HG03025 (cell line): ENCODE data around the gene IFI27L1.
A peak's percentile ranks its signal among the peaks of the same experiment; 100 is the strongest.

Experiments
- ATAC-seq: cut with Tn5 transposase; IDR thresholded peaks from one replicate; pipeline ENCODE4 v1.9.1; 2021; ENCODE audit warnings: mild to moderate bottlenecking, moderate library complexity; ENCODE audit not compliant: unreplicated experiment, low FRiP score

IFI27L1 gene

DNA sequence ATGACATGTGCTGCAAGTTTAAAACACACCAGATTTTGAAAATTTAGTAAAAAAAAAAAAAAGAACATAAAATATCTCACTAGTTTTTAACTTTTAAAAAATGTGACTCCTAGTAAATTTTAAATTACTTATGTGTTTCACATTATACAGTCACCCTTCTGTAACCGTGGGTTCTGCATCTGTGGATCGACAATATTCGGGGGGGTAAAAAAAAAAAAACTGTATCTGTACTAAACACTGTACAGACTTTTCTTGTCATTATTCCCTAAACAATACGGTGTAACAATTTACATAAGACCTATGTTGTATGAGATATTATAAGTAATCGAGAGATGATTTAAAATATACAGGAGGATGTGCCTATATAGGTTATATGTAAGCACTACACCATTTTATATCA lies 3.3 kb upstream of the IFI27L1 start:
- no peak for ATAC-seq

DNA sequence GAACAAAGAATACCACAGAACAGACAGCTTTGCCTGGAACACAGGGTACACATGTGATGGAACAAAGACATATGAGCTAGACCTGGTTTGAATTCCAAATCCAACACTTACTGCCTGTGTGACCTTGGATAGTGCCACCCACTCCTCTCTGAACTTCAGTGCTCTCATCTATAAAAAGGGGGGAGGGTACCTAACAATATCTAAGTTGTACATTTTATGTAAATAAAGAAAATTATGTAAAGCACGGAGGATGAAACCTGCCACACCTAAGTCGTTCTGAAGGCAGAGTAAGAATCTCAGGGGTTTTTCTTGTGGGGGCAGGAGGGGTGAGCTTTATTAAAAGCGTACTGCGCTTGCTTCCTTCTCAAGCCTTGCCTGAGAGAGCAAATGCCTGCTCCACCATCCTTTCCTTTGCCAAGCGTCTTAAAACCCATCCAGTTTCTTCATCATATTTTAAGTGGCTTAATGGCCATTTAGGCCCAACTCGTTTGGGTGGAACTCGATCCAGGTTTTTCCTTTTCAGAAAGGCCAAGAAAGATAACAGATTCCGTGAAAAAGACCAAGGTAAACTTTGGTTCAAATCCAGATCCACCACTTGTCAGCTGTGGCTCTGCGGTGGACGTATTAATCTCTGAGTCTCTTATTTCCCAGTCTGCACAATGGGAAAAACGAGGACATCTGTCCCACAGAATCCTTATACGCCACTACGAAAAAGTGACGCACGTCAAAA lies 1.1 kb upstream of the IFI27L1 start:
- no peak for ATAC-seq

DNA sequence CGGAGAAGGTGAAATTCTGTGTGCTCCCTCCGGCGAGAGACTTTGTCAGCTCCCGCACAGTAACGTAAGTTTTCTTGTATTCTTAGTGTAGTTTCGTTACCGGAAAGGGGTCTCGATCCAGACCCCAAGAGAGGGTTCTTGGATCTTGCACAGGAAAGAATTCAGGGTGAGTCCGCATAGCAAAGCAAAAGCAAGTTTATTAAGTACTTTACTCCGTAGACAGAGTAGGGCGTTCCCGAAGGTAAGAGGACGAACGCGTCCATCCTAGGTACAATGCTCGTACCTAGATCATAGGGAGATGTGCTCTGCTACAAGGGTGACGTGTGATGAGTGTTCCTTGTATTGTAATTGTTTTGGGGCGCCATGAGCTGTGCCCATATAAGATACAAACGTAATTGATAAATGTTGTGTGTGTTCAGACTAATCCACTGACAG lies 293 bp downstream of the IFI27L1 start:
- peak; percentile 22 for ATAC-seq

DNA sequence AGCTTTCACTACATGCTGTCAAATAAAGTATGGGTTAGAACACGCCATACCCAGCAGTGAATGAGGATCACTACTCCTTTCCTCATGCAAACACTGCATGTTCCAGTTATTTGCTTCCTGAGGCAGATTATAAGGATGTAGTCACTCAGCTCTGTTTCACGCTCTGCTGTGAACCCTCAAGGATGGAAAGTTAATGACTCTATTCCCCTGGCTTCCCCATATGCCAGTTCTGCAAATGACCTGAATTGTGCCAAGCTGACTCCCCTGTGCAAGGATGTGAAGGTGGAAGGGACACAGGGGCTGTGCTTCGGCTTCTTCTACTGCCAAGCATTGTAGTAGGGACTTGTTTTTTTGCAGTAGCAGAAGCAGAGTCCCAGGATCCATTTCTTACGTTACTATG lies 6.8 kb downstream of the IFI27L1 start:
- ATAC-seq = no peak

DNA sequence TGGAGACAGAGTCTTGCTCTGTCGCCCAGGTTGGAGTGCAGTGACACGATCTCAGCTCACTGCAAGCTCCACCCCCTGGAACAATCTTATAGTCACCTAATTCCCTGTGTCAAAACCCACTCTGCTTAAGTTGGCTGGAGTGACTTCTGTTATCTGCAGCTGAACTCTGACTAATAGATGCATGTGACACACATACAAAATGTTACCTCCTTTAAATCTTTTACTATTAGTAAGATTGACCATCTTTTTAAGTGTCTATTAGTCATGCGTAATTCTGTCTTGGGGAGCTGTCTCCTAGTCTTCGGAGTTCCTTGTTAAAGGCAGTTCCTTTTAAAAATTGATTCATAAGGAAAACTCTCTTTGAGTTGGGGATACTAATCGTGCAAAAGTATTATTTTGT lies 7.4 kb downstream of the IFI27L1 start:
- ATAC-seq = no peak

DNA sequence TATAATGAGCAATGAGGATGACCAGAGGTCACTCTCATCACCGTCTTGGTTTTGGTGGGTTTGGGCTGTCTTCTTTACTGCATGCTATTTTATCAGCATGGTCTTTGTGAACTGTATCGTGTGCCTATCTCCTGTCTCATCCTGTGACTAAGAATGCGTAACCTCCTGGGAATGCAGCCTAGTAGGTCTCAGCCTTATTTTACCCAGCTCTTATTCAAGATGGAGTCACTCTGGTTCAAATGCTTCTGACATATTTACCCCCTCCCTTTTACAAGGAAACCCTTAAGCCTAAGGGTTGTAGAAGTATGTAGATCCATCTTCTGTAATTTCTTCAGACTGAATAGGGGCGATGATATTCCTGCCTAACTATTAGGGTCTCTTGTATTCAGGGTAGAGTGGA lies 8.4 kb downstream of the IFI27L1 start:
- ATAC-seq = no peak

DNA sequence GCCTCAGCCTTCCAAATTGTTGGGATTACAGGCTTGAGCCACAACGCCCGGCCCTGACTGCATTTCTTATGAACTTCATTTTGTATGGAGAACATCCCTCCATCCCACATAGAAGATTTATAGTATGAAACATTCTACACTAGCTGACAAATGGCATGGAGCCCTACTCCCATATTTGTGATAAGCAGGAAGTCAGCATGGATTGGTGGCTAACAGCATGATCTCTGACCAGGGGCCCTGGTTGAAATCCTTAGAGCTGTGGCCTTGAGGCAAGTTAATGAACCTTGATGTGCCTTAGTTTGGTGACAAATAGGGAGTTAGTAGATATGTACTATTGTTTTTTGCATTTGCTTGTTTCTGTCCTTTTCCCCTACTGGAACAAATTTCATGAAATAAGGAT lies 12.3 kb downstream of the IFI27L1 start:
- no peak for ATAC-seq

DNA sequence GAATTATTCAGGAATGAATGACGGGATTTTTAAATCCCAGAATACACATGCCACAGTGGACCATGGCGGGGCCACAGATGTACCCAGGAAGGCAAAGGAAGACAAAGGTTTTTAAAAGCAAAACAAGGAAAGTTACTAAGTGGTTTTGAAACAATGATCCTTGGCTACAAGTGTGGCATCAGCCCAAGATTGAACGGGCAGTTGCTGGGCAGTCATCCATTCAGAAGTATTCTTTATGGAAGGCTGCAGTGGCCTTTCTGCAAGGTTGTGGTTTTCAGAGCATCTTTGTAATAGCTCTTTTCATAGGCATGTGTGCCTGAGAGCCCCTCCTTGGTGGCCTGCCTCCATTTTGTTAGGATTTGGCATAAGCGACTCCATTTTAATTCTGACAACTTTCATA lies 16.0 kb downstream of the IFI27L1 start:
- ATAC-seq = no peak

DNA sequence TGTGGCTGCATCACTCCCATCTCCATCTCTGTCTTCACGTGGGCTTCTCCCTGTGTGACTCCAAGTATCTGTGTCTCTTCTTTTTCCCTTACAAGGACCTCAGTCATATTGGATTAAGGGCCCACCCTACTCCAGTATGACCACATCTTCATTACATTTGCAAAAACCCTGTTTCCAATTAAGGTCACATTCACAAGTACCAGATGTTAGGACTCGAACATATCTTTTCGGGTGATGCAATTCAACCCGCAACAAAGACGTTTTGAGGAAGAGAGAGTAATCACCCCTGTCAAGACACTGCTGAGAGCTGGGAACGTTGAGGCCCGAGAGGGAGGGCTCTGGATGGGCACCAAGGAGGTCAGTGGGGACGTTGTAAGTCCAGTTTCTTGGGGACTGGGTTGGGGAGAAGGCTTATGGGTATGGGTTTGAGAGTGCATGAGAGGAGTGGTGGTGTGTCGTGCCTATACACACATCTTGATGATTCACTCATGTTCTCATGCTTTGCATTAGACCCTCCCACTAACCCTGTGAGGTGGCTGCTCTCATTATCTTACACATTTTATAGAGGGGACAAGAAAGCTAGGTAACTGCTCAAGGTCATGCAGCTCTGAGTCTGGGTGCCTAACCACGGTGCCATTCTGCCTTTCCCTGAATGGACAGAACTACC lies 17.3 kb downstream of the IFI27L1 start:
- no peak for ATAC-seq

DNA sequence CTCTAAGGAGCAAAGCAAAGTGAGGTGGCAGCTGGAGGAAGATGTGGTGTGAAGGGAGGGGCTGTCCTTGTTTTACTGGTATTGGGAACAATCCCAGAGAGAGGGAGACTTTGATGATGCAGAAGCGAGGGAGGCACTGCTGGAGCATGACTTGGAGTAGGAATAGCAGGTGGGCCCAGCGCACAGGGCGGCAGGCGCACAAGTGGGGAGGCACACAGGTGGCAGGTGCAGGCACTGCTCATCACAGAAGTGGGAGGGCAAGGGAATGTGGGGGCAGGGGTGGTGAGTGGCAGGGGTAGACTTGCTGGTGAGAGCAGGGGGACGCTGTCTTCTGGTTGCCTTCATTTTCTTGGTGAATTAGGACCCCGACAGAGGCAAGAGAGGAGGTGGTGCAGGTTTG lies 17.9 kb downstream of the IFI27L1 start:
- ATAC-seq = no peak

DNA sequence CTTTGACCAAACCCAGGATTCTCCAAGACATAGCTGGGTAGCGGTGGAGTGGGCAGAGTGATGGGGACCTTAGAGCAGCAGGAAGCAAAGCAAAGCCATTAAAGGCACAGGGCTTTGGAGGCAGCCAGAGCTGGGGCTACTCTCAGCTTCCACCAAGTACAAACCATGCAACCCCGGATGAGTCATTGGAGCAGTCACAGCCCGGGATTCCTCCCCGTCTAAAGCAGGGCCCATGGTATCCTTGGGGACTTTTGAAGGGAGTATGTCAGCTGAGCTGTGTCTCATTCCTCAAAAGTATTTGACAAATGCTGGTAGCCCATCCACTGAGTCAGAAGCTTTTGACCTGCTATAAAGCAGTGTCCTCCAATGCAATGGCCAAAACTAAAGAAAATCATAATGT lies 19.7 kb downstream of the IFI27L1 start:
- no peak for ATAC-seq

DNA sequence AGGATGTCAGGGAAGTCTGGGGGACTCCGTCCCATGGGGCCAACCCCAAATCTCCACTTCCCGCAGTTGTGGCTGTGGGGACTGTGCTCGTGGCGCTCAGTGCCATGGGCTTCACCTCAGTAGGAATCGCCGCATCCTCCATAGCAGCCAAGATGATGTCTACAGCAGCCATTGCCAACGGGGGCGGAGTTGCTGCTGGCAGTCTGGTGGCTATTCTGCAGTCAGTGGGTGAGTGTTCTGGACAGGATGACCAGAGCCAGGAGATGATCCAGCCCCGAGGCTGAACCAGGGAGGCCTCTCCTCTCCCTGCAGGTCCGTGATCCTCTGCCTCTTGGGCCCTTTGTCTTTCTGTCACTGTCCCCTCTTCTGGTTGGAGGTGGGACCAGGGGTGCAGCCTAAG lies 20.6 kb downstream of the IFI27L1 start:
- ATAC-seq = no peak

DNA sequence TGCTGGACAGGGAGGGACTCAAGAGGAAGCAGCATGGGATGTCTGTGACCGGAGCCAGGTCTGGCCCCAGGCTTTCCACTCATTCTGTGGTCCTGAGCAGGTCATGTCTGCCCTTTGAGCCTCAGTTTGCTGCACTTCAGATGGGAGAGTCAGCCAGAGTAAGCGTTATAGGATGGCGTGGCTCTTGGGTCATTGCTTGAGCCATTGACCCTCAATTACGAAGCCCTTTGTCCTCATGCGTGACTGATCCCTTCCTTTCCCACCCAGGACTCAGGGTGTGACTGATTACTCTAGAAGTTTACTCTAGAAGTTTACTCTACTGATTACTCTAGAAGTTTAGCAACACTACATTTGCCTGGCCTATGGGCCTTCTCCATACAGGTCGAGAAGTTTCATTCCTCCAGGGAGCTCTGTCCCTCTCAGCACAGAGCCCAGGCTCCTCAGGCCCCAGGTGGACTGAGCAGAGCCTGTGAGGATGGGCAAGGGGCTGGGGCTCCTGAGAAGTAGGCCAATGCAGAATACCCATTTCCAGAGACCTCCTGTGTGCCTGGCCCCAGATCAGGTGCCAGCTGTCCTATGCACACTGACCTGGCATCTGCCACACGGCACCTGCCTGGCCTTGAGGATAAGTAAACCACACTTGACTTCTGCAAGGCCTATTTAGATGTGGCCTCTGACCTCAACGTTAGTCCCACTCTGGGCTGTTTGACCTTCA lies 21.8 kb downstream of the IFI27L1 start:
- no peak for ATAC-seq

DNA sequence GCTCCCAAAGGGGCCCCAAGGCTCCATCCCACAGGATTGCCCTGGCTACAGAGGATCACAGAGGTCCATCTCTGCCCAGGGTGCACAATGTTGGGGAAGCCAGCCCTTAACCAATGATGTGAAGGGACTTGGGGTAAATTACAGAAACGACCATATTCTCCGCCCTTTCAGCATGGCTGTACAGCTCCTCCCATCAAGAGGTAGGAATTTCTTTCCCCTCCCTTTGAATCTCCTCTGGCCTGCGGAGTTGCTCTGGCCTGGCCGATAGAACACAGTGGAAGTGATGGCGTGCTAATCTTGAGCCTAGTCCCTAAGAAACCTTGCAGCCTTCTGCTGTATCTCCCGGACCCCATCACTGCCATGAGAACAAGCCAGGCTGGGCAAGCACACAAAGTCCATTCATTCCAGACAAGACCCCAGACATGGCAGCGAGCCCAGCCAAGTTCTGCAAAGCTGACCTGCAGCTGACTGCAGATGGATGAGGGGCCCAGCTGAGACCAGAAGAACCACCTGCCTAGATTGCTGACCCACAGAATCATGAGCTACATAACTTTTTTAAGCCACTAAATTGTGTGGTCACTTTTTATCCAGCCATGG lies 22.5 kb downstream of the IFI27L1 start:
- no peak for ATAC-seq

DNA sequence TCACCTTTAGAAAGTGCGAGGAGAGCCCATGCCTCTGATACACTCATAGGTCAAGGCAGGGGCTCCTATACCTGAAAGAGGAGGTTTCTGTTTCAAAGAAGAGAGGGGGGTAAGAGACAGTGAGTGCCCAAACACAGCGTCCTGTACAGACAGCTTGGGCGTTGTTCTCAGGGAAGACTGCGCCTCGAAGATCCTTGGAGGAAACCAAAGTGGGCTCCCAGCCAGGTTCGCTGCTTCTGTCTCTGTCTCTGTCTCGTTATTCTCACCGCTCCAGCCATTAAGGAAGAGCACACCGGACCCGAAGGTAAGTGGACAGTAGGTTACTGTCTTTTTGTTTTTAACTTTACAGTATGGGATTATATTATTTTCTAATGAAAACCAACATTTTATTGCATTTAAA lies 23.6 kb downstream of the IFI27L1 start:
- ATAC-seq = no peak

DNA sequence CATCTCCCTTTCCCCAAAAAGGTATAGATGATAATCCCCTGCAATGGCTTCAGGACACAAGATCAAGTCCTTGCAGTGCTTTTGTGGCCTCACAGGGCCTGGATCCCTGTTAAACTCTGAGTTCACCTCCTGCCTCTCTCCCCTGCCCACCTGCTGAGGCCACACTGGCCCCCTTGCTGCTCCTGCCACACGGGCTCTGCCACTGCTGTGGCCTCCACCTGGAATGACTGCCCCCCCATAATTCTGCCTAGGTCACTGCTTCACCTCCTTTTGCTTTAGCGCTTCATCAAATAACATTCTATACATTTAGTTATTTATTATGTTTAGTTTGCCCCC lies 28.8 kb downstream of the IFI27L1 start:
- ATAC-seq = no peak

DNA sequence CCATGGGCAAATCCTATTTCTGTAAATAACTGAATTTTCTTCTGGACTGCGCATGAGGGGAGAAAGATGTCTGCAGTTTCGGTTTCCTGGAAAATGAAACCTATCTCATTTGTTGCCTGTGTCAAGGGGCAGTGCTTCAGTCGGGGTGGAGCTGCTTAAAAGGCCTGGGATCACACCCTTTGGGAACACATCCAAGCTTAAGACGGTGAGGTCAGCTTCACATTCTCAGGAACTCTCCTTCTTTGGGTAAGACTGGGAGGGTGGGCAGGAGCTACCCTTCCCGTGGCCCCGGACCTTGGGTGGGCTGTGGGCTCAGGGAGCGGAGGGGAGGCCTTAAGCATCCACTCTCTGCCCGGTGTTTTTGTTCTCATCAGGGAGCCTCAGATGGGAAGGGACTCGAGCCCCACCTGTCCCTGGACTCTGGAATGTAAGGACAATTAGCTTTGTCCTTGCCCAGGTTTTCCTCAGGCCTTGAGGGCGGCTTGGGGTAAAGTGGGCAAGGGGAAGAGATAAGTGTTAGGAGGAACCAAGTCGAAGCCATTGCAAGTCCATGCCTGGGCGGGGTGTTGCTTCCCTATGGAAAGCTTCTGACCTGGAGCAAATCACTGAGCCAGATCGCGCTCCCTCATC lies 29.6 kb downstream of the IFI27L1 start, which contains the start of gene IFI27:
IFI27 (plus strand) TSS at position 185 of the 630 bp plus-strand sequence.
- ATAC-seq = no peak

DNA sequence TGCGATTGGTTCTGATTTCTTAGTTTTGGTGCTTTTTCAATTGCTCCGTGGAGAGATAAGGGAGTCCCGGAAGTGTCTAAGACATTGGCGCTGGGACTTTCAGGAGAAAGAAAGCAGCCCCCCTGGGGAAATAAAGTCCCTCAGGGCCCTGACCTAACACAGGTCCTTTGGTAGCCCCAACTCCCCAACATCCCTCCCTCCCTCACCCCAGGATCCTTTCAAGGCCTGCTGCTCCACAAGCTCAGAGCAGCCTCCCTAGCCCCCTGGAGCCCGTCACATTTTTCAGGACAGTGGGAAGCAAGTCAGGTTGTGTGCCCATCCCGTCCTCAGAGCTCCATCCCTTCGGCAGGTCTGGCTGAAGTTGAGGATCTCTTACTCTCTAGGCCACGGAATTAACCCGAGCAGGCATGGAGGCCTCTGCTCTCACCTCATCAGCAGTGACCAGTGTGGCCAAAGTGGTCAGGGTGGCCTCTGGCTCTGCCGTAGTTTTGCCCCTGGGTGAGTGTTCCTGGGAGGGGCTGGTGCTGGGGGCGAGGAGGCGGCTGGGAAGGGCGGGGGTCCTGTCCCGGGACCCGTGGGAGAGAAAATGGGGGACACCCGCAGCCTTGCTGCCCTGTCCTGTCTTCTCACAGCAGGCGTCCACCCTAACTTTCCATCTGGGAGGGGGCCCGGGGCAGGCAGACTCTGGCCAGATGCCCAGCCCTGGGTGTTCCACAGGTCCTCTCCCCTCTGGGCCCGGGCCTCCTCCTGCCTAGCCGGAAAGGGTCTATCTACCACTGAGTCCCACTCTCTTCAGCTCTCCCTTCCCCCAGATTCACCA lies 30.4 kb downstream of the IFI27L1 start:
- no peak for ATAC-seq

DNA sequence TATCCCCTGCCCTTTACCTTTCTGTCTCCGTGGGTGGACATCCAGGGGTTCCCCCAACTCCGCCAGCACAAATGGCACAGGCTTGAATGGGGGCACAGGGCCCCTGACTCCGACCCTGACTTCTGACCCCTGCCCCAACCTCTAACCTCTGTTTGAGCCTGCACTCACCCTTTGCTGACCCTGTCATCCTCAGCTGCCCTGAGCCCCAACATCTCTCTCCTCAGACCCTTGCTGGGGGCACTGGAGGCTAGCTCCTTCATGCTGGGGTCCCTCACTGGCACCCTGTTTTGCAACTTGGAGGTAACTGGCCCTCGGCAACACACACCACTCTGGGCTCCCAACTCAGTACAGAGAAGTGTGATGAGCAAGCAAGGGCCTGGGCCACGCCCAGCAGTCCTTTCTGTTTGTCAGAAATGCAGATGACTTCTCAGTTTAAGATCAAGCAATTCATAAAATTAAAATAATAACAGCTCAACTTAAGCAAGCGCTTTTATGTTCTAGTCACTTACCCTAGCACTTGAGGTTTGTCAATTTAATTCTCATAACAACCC lies 31.5 kb downstream of the IFI27L1 start:
- ATAC-seq = no peak

DNA sequence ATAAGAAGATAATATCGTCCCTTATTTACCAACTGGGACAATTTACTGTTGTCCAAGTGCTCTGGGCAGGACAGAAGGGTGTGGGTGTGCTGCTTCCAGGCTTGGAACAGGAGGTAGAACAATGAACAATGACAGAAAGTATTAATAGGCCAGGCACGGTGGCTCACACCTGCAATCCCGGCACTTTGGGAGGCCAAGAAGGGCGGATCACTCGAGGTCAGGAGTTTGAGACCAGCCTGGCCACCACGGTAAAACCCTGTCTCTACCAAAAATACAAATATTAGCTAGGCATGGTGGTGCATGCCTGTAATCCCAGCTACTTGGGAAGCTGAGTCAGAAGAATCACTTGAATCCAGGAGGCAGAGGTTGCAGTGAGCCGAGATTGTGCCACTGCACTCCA lies 32.0 kb downstream of the IFI27L1 start:
- ATAC-seq = no peak
